ENCODE results near the gene PAPOLA.

Gene PAPOLA

DNA sequence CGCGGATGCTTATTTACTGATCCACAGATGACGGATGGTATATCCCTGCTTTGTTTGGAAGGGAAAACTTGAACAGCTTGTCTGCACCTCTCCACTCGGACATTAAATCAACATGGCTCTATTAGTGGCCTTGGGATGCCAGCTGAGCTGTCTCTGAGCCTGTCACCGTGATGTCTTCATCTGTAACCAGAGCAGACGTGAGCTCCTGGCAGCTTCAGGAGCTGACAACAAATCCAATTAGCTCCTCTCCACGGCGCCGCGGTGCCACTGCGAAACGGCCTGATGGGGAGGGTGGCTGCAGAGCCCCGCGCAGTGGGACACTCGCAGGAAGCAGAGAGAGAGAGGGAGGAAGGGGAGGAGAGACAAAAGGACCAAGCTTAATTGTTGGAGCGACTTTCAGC is 112.3 kb downstream of the PAPOLA start:
- FAIRE-seq = no peak
- no peak for DNase-seq (ENCODE audit: insufficient read length, low spot score)

DNA sequence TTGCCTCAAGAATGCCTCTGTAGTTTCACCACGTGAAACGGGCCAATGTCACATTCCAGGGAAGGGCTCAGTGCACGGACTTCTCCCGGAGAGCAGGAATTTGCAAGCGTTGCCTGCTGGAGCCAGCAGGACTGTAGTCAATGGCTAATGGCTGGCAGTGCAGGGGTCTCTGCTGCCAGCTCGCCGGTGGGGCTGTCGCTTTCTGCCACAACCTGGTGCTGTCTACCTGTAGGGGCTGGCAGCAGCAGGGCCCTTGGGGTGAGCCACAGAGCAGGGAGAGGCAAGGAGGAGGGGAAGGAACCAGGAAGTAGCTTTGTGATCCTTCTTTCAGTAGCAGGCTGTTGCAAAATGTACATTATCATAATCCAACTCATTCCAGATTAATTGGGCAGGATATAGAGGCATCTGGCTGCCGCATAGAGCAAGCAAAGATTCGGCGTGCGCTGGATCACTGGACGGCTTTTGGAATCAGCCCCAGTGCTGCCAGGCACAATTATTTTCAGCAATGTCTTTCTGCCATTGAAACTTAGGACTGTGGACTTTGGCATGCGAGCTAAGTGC is 114.1 kb downstream of the PAPOLA start:
- FAIRE-seq = no peak
- no peak for DNase-seq (ENCODE audit: insufficient read length, low spot score)
